Panc1 (cell line): ENCODE measurements around the gene PUS1. TPM values are rescaled to one million over a fixed set of nuclear protein-coding genes. Genes with fewer than 3 reads are reported as not detected.

ENCODE experiments used
- ATAC-seq: fragments of 200-7000 bp; cut with Tn5 transposase; 2 replicates; pipeline ENCODE4 v1.9.1; 2020; ENCODE audit warnings: mild to moderate bottlenecking, moderate library complexity
- BruUV-seq: library from RNA; stranded (reverse); fragments of 400-500 nt; replicated peaks from 2 replicates; lab custom pipeline; 2021; lab: Mats Ljungman, UMichigan
- CTCF ChIA-PET: fragments of 300-600 bp; sonication (Branson Sonifier 250); formaldehyde crosslinking; loops from one replicate; lab custom pipeline; 2022; ENCODE audit warnings: antibody characterized with exemption; lab: Charles Lee
- POLR2A ChIA-PET: fragments of 300-600 bp; sonication (Branson Sonifier 250); formaldehyde crosslinking; loops from one replicate; lab custom pipeline; 2022; ENCODE audit warnings: antibody characterized with exemption; lab: Charles Lee
- DNase-seq: peaks from one replicate; pipeline ENCODE4 v3.0.0-alpha.2; 2010; ENCODE audit warnings: low read depth, low spot score
- H3K27ac ChIP-seq: 2 replicates; pipeline ENCODE4 v1.5.1; 2011; ENCODE audit warnings: mild to moderate bottlenecking, low read length, inconsistent platforms
- H3K27me3 ChIP-seq: fragments of 200-500 bp; sonication (Bioruptor generic); 2 replicates; pipeline ENCODE4 v1.6.0; 2014; ENCODE audit warnings: low read length, inconsistent platforms; ENCODE audit not compliant: control insufficient read depth, insufficient read depth
- H3K36me3 ChIP-seq: fragments of 200-500 bp; sonication (Bioruptor generic); 2 replicates; pipeline ENCODE4 v1.5.1; 2014; ENCODE audit warnings: inconsistent platforms, mild to moderate bottlenecking, low read length, moderate library complexity; ENCODE audit not compliant: control insufficient read depth, insufficient read depth
- H3K4me1 ChIP-seq: 2 replicates; pipeline ENCODE4 v1.5.1; 2011; ENCODE audit warnings: inconsistent platforms, mild to moderate bottlenecking, low read length, moderate library complexity; ENCODE audit not compliant: control insufficient read depth, insufficient read depth
- H3K4me3 ChIP-seq, 2 experiments: 2 replicates each; pipeline ENCODE4 v1.5.1; 2011 to 2012; ENCODE audit warnings: low read depth in 2 of 2, low read length in 2 of 2, mild to moderate bottlenecking in 2 of 2, inconsistent platforms in 1 of 2, moderate library complexity in 1 of 2
- H3K9me3 ChIP-seq: fragments of 200-500 bp; sonication (Bioruptor generic); 2 replicates; pipeline ENCODE4 v1.5.1; 2014; ENCODE audit warnings: low read depth, mild to moderate bottlenecking, inconsistent platforms, low read length, moderate library complexity; ENCODE audit not compliant: control insufficient read depth, insufficient read depth
- POLR2AphosphoS5 ChIP-seq: IDR thresholded peaks from 2 replicates; pipeline ENCODE4 v1.6.1; 2012; ENCODE audit warnings: mild to moderate bottlenecking, low read depth, low read length, moderate library complexity
- SIN3A ChIP-seq: IDR thresholded peaks from 2 replicates; pipeline ENCODE4 v1.6.1; 2012; ENCODE audit warnings: low read depth, mild to moderate bottlenecking, low read length, moderate library complexity, borderline replicate concordance; ENCODE audit not compliant: insufficient read depth
- TCF7L2 ChIP-seq: IDR thresholded peaks from 2 replicates; pipeline ENCODE4 v1.6.1; 2011; ENCODE audit warnings: mild to moderate bottlenecking, low read depth, low read length, inconsistent platforms
- in situ Hi-C: cut with HindIII; loops from 2 replicates; pipeline ENCODE4 v1.10.0; 2016; ENCODE audit warnings: low sequenced_read_pairs, low pct_unique_long_range_greater_than_20kb
- intact Hi-C: fragments of 100-400 bp; cut with micrococcal nuclease; formaldehyde crosslinking; loops from one replicate; pipeline ENCODE4 v1.10.0; 2022; ENCODE audit not compliant: unreplicated experiment
- total RNA-seq: library from RNA; stranded (reverse); gene quantifications from one replicate; pipeline ENCODE4 v1.2.1, GENCODE V29; 2021; ENCODE audit not compliant: unreplicated experiment
- TF ChIP-seq, protein P1 (sequence below), 2 experiments: IDR thresholded peaks; 2 replicates each; pipeline ENCODE4 v1.6.1; 2011 to 2012; ENCODE audit warnings: low read depth in 2 of 2, control low read depth in 1 of 2, low read length in 1 of 2, mild to moderate bottlenecking in 1 of 2, moderate library complexity in 1 of 2; ENCODE audit not compliant: insufficient read depth in 1 of 2
- TF ChIP-seq, protein P2 (sequence below): fragments of 450-650 bp; IDR thresholded peaks from 2 replicates; pipeline ENCODE4 v1.5.1; 2017; ENCODE audit warnings: mild to moderate bottlenecking

The PUS1 gene
- total RNA-seq, 1 experiment from 2014 or later = 108 TPM

DNA sequence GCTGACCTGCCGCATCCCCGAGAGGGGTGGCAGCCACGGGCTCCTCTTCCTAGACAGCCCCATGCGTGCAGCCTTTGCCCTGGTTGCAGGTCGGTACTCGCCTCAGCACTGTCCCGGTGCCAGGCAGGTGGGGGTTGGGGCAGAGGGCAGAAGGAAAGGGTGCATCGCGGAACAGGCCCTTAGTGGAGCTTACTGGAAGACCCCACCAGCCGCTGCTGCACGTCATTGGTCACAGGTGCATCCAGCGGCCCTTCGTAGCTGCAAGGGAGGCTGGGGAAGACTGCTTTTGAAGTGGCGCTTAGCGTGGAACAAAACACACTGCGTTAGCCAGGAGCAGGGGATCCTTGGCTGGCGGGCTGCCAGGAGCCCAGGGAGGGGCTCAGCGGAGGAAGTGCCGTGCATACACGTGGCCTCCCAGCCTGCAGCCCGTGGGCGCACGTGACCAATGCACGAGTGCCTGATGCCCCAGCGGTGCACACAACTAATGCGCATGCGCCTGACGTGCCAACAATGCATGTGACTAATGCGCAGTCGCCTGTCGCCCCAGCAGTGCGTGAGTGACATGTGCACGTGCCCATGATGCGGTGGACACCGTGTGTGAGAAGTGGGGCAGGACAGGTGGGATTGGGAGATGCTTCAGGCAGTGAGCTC, 15.7 kb downstream of the PUS1 start:
- intact Hi-C loops (no loop called here), in situ Hi-C loops (no loop called here)
- Histone ChIP-seq H3K36me3 (no peaks in the 10 kb centered on the region), H3K4me3 (no peak overlapping the region), H3K27ac (no peak overlapping the region), H3K9me3 (no peaks in the 10 kb centered on the region), H3K27me3 (no peaks in the 10 kb centered on the region), H3K4me1 (no peaks in the 10 kb centered on the region)
- ATAC-seq (no peak), DNase-seq (no peak)
- ChIA-PET POLR2A (no interaction called here), CTCF (no interaction called here)
- TF ChIP-seq, protein P1, sequence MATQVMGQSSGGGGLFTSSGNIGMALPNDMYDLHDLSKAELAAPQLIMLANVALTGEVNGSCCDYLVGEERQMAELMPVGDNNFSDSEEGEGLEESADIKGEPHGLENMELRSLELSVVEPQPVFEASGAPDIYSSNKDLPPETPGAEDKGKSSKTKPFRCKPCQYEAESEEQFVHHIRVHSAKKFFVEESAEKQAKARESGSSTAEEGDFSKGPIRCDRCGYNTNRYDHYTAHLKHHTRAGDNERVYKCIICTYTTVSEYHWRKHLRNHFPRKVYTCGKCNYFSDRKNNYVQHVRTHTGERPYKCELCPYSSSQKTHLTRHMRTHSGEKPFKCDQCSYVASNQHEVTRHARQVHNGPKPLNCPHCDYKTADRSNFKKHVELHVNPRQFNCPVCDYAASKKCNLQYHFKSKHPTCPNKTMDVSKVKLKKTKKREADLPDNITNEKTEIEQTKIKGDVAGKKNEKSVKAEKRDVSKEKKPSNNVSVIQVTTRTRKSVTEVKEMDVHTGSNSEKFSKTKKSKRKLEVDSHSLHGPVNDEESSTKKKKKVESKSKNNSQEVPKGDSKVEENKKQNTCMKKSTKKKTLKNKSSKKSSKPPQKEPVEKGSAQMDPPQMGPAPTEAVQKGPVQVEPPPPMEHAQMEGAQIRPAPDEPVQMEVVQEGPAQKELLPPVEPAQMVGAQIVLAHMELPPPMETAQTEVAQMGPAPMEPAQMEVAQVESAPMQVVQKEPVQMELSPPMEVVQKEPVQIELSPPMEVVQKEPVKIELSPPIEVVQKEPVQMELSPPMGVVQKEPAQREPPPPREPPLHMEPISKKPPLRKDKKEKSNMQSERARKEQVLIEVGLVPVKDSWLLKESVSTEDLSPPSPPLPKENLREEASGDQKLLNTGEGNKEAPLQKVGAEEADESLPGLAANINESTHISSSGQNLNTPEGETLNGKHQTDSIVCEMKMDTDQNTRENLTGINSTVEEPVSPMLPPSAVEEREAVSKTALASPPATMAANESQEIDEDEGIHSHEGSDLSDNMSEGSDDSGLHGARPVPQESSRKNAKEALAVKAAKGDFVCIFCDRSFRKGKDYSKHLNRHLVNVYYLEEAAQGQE (IDR thresholded peaks at IDR 0.05; ENCODE audit: insufficient read depth in 1 of 2, low read depth in 2 of 2, low read length in 1 of 2) = no peak
- TF ChIP-seq SIN3A (no peak), TCF7L2 (no peak), POLR2AphosphoS5 (peak; percentile 55; the same call in 1 of the 2 replicates)
- TF ChIP-seq, protein P2, sequence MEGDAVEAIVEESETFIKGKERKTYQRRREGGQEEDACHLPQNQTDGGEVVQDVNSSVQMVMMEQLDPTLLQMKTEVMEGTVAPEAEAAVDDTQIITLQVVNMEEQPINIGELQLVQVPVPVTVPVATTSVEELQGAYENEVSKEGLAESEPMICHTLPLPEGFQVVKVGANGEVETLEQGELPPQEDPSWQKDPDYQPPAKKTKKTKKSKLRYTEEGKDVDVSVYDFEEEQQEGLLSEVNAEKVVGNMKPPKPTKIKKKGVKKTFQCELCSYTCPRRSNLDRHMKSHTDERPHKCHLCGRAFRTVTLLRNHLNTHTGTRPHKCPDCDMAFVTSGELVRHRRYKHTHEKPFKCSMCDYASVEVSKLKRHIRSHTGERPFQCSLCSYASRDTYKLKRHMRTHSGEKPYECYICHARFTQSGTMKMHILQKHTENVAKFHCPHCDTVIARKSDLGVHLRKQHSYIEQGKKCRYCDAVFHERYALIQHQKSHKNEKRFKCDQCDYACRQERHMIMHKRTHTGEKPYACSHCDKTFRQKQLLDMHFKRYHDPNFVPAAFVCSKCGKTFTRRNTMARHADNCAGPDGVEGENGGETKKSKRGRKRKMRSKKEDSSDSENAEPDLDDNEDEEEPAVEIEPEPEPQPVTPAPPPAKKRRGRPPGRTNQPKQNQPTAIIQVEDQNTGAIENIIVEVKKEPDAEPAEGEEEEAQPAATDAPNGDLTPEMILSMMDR = no peak
- BruUV-seq = no TSS peak

DNA sequence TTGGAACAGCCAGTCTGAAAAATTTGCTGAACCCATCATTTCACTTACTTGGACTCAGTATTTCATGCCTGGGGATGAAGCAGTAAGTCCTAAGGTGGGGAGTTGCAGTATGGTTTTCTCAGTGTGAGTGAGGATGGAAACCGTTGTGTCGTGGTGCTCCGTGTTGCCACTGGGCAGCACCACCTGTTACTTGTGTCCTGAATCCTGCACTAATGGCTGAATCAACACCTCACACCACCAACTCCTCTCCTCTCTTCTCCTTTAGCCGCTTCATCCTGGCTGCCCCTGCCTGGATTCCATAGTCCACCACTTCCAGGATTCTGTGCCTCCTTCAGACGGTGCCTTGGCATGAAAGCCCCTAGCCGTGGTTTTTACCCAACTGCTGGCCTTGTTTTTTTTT, 17.7 kb downstream of the PUS1 start:
- in situ Hi-C loops = no loop called here
- no peak overlapping the region for H3K4me3 ChIP-seq
- no peaks in the 10 kb centered on the region for H3K27me3 ChIP-seq
- POLR2A ChIA-PET = interaction anchor here (0.6 kb wide), 1 partner anchor 31 kb away, joined by 3 read pairs; no protein-coding TSS in a partner anchor
- BruUV-seq = no TSS peak
- ATAC-seq (no peak), DNase-seq (no peak)
- H3K27ac ChIP-seq = no peak overlapping the region
- CTCF ChIA-PET = no interaction called here
- no peaks in the 10 kb centered on the region for H3K9me3 ChIP-seq
- H3K4me1 ChIP-seq = no peaks in the 10 kb centered on the region
- no peak for TF ChIP-seq TCF7L2
- peak; percentile 31; the same call in 1 of the 2 replicates for TF ChIP-seq POLR2AphosphoS5
- H3K36me3 ChIP-seq = no peaks in the 10 kb centered on the region
- intact Hi-C loops = no loop called here

GRCh38 chr12:131947482-131948027, 18.5 kb downstream of the PUS1 start:
- no peaks in the 10 kb centered on the region for H3K4me1 ChIP-seq
- H3K9me3 ChIP-seq = no peaks in the 10 kb centered on the region
- intact Hi-C loops = no loop called here
- POLR2A ChIA-PET = no interaction called here
- no peak overlapping the region for H3K4me3 ChIP-seq
- DNase-seq = no peak
- no peaks in the 10 kb centered on the region for H3K27me3 ChIP-seq
- CTCF ChIA-PET = no interaction called here
- no peak overlapping the region for H3K27ac ChIP-seq
- in situ Hi-C loops = no loop called here
- BruUV-seq = no TSS peak
- no peak for ATAC-seq
- no peaks in the 10 kb centered on the region for H3K36me3 ChIP-seq
- TF ChIP-seq SIN3A (no peak), TCF7L2 (no peak), POLR2AphosphoS5 (no peak)
- TF ChIP-seq, protein P1 (IDR thresholded peaks at IDR 0.05; ENCODE audit: insufficient read depth in 1 of 2, low read depth in 2 of 2, low read length in 1 of 2) = no peak
- TF ChIP-seq, protein P2 = no peak
